ENCODE results near the gene JARID2. TPM values are rescaled to one million over a fixed set of nuclear protein-coding genes. Genes with fewer than 3 reads are reported as not detected.

Gene JARID2
- total and polyA plus RNA-seq, 9 of the 15 experiments (the other 6 are each of a cell fraction or from before 2014, with no cell fraction given), result 5.0 to 29.0 (median 15.6) TPM

DNA sequence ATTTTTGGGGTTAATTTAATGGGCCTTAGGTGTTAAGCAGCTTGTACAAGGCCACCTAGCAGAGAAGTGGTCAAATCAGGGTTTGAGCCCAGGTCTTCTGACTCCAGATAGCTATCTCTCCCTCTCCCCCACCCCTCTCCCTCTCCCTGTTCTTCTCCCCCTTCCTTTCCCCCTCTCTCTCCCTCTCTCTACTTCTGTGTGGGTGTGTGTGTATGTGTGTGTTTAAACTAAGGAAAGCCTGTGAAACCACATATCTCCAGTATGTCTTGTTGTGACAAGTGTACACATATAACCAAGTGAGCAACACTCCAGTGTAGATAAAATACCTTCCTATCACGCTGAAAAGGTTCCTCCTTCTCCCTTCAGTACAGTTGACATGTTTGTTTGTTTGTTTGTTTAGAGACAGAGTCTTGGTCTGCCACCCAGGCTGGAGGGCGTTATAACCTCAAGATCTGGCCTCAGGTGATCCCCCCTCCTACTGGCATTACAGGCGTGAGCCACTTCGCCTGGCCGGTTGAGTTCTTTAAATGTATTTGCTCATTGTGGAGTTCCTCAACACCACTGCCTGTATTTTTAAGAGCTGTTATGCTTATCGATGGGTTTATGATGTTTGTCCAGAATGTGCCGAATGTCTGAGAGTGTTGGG, 140.4 kb downstream of the JARID2 start (continued):
- TF ChIP-seq, protein P1, sequence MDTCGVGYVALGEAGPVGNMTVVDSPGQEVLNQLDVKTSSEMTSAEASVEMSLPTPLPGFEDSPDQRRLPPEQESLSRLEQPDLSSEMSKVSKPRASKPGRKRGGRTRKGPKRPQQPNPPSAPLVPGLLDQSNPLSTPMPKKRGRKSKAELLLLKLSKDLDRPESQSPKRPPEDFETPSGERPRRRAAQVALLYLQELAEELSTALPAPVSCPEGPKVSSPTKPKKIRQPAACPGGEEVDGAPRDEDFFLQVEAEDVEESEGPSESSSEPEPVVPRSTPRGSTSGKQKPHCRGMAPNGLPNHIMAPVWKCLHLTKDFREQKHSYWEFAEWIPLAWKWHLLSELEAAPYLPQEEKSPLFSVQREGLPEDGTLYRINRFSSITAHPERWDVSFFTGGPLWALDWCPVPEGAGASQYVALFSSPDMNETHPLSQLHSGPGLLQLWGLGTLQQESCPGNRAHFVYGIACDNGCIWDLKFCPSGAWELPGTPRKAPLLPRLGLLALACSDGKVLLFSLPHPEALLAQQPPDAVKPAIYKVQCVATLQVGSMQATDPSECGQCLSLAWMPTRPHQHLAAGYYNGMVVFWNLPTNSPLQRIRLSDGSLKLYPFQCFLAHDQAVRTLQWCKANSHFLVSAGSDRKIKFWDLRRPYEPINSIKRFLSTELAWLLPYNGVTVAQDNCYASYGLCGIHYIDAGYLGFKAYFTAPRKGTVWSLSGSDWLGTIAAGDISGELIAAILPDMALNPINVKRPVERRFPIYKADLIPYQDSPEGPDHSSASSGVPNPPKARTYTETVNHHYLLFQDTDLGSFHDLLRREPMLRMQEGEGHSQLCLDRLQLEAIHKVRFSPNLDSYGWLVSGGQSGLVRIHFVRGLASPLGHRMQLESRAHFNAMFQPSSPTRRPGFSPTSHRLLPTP (IDR thresholded peaks at IDR 0.05; ENCODE audit: borderline replicate concordance, extremely low read depth, insufficient read length), result no peak
- TF ChIP-seq ARID1B (IDR thresholded peaks at IDR 0.05), result peak; percentile 53; the same call in 1 of the 2 replicates
- no peak for TF ChIP-seq STAT5A (IDR thresholded peaks at IDR 0.05; ENCODE audit: borderline replicate concordance, low read length)
- no peak for TF ChIP-seq CHD1 (IDR thresholded peaks at IDR 0.05; ENCODE audit: low read length)
- TF ChIP-seq SP2 (IDR thresholded peaks at IDR 0.05; ENCODE audit: extremely low read depth, low read depth, low read length, poor library complexity, severe bottlenecking), result no peak
- TF ChIP-seq HDAC2 (IDR thresholded peaks at IDR 0.05), result no peak
- TF ChIP-seq ZNF699 (CRISPR knock-in tag; IDR thresholded peaks at IDR 0.05; ENCODE audit: insufficient replicate concordance), result no peak
- TF ChIP-seq ADNP (tag; IDR thresholded peaks at IDR 0.05), result peak; percentile 27; the same call in 1 of the 2 replicates
- TF ChIP-seq PCBP1 (IDR thresholded peaks at IDR 0.05; ENCODE audit: low read depth, low read length, poor library complexity, severe bottlenecking), result no peak
- TF ChIP-seq EP300 (IDR thresholded peaks at IDR 0.05; ENCODE audit: low read length), result no peak
- TF ChIP-seq, protein P2, sequence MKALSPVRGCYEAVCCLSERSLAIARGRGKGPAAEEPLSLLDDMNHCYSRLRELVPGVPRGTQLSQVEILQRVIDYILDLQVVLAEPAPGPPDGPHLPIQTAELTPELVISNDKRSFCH (CRISPR knock-in tag; IDR thresholded peaks at IDR 0.05), result no peak
- TF ChIP-seq, protein P2 (tag; IDR thresholded peaks at IDR 0.05), result no peak
- TF ChIP-seq ZSCAN32 (CRISPR knock-in tag; IDR thresholded peaks at IDR 0.05), result peak; percentile 62; the same call in 1 of the 2 replicates
- TF ChIP-seq IFI16 (CRISPR knock-in tag; IDR thresholded peaks at IDR 0.05), result no peak
- no peak for TF ChIP-seq ZNF398 (CRISPR knock-in tag; IDR thresholded peaks at IDR 0.05)
- no peak for TF ChIP-seq NFYB (IDR thresholded peaks at IDR 0.05; ENCODE audit: extremely low read depth, insufficient read length)
- TF ChIP-seq POLR3A (IDR thresholded peaks at IDR 0.05; ENCODE audit: borderline replicate concordance, extremely low read depth, insufficient read depth, insufficient read length), result no peak
- TF ChIP-seq CSDE1 (IDR thresholded peaks at IDR 0.05), result no peak
- no peak for TF ChIP-seq GATA2 (CRISPR knock-in tag; IDR thresholded peaks at IDR 0.05)

Data from K562 (cell line).